ENCODE measurements around the gene MIEF1.
A peak's percentile ranks its signal among the peaks of the same experiment; 100 is the strongest.
"Not testable (repeated sequence)": the region's sequence is repeated elsewhere in the genome, so short reads cannot be mapped to it uniquely, and the experiment has no call there.

Gene MIEF1

GRCh38 chr22:39517470-39517869 lies 15.4 kb downstream of the MIEF1 start:
- DNase-seq = no peak

- DNase-seq = no peak
Measured at GRCh38 chr22:39518144-39518786, 16.2 kb downstream of the MIEF1 start.

GRCh38 chr22:39518996-39519680 lies 17.0 kb downstream of the MIEF1 start:
- DNase-seq = no peak

GRCh38 chr22:39519681-39520225 lies 17.7 kb downstream of the MIEF1 start:
- peak; percentile 41 for DNase-seq

- peak; percentile 97 for DNase-seq
Measured at GRCh38 chr22:39520226-39521105, 18.4 kb downstream of the MIEF1 start, which contains the start of gene ATF4. Gene ATF4, plus strand, starts transcription at chr22:39520562. Its CDS starts 884 bp downstream, at chr22:39521446.

- not testable (repeated sequence) for DNase-seq
Measured at GRCh38 chr22:39521106-39521885, 19.2 kb downstream of the MIEF1 start.

- DNase-seq = not testable (repeated sequence)
Measured at GRCh38 chr22:39522091-39522490, 20.0 kb downstream of the MIEF1 start.

GRCh38 chr22:39522567-39523300 lies 20.6 kb downstream of the MIEF1 start:
- DNase-seq = no peak

- no peak for DNase-seq
Measured at GRCh38 chr22:39524089-39524752, 22.1 kb downstream of the MIEF1 start.

GRCh38 chr22:39524753-39525657 lies 22.9 kb downstream of the MIEF1 start:
- no peak for DNase-seq

- DNase-seq = no peak
Measured at GRCh38 chr22:39525658-39525975, 23.5 kb downstream of the MIEF1 start.

GRCh38 chr22:39526736-39527171 lies 24.7 kb downstream of the MIEF1 start:
- peak; percentile 61 for DNase-seq

- DNase-seq = no peak
Measured at GRCh38 chr22:39527481-39527961, 25.4 kb downstream of the MIEF1 start.

GRCh38 chr22:39528080-39528661 lies 26.1 kb downstream of the MIEF1 start:
- DNase-seq = no peak

GRCh38 chr22:39528681-39529486 lies 26.8 kb downstream of the MIEF1 start:
- DNase-seq = peak; percentile 92

GRCh38 chr22:39529487-39529851 lies 27.4 kb downstream of the MIEF1 start:
- no peak for DNase-seq

GRCh38 chr22:39530116-39530515 lies 28.0 kb downstream of the MIEF1 start:
- no peak for DNase-seq

- no peak for DNase-seq
Measured at GRCh38 chr22:39530692-39531331, 28.7 kb downstream of the MIEF1 start.

Measured in CD4-positive, alpha-beta T cell treated with Interleukin-6 for 4 hours (primary cell).